MM.1S (cell line): ENCODE measurements around the gene SYN1.

Source experiments
- DNase-seq: peaks from one replicate; pipeline ENCODE4 v3.0.0-alpha.2; 2015
- H2AFZ ChIP-seq: fragments of 300-600 bp; sonication (generic); 2 replicates; pipeline ENCODE4 v1.6.0; 2016; ENCODE audit warnings: antibody characterized with exemption, low read length
- H3F3A ChIP-seq: fragments of 300-600 bp; sonication (generic); 2 replicates; pipeline ENCODE4 v1.6.1; 2016; ENCODE audit warnings: mild to moderate bottlenecking, antibody characterized with exemption, low read length, moderate library complexity, mixed read lengths; ENCODE audit not compliant: insufficient read depth
- H3K27ac ChIP-seq: fragments of 300-600 bp; sonication (generic); 2 replicates; pipeline ENCODE4 v1.5.1; 2016; ENCODE audit warnings: mild to moderate bottlenecking, low read length
- H3K27me3 ChIP-seq: fragments of 300-600 bp; sonication (generic); replicated peaks from 2 replicates; pipeline ENCODE4 v1.6.0; 2016; ENCODE audit warnings: low read length; ENCODE audit not compliant: insufficient read depth
- H3K36me3 ChIP-seq: fragments of 300-600 bp; sonication (generic); replicated peaks from 2 replicates; pipeline ENCODE4 v1.6.1; 2016; ENCODE audit warnings: mild to moderate bottlenecking, low read length, mixed read lengths; ENCODE audit not compliant: insufficient read depth
- H3K4me1 ChIP-seq: fragments of 300-600 bp; sonication (generic); 2 replicates; pipeline ENCODE4 v1.6.1; 2016; ENCODE audit warnings: low read length, mixed read lengths
- H3K4me2 ChIP-seq: fragments of 300-600 bp; sonication (generic); 2 replicates; pipeline ENCODE4 v1.6.0; 2016; ENCODE audit warnings: low read depth, low read length
- H3K4me3 ChIP-seq: fragments of 300-600 bp; sonication (generic); 2 replicates; pipeline ENCODE4 v1.5.1; 2016; ENCODE audit warnings: low read length, mixed read lengths
- H3K79me2 ChIP-seq: fragments of 300-600 bp; sonication (generic); 2 replicates; pipeline ENCODE4 v1.6.1; 2016; ENCODE audit warnings: mixed run types, low read length, mixed read lengths
- H3K9ac ChIP-seq: fragments of 300-600 bp; sonication (generic); 2 replicates; pipeline ENCODE4 v1.6.1; 2016; ENCODE audit warnings: low read length, mixed read lengths
- H3K9me2 ChIP-seq: fragments of 300-600 bp; sonication (generic); replicated peaks from 2 replicates; pipeline ENCODE4 v1.6.1; 2016; ENCODE audit warnings: mild to moderate bottlenecking, low read length, mixed read lengths; ENCODE audit not compliant: insufficient read depth
- H3K9me3 ChIP-seq: fragments of 300-600 bp; sonication (generic); replicated peaks from 2 replicates; pipeline ENCODE4 v1.6.1; 2016; ENCODE audit warnings: mild to moderate bottlenecking, low read length, mixed read lengths; ENCODE audit not compliant: insufficient read depth
- H4K20me1 ChIP-seq: fragments of 300-600 bp; sonication (generic); 2 replicates; pipeline ENCODE4 v1.6.1; 2016; ENCODE audit warnings: mild to moderate bottlenecking, low read length, moderate library complexity, mixed read lengths; ENCODE audit not compliant: insufficient read depth
- EZH2 ChIP-seq: fragments of 300-600 bp; sonication (generic); optimal IDR thresholded peaks from 2 replicates; pipeline ENCODE3; 2017; ENCODE audit warnings: low read depth, mild to moderate bottlenecking, antibody characterized with exemption, low read length, mixed read lengths
- EZH2phosphoT487 ChIP-seq: fragments of 300-600 bp; sonication (generic); IDR thresholded peaks from 2 replicates; pipeline ENCODE4 v1.6.1; 2018; ENCODE audit warnings: antibody characterized with exemption, low read length
- TF ChIP-seq, protein P1 (sequence below): fragments of 300-600 bp; sonication (generic); IDR thresholded peaks from 2 replicates; pipeline ENCODE4 v1.5.1; 2016; ENCODE audit warnings: antibody characterized with exemption, low read length, mixed read lengths

SYN1 gene

DNA sequence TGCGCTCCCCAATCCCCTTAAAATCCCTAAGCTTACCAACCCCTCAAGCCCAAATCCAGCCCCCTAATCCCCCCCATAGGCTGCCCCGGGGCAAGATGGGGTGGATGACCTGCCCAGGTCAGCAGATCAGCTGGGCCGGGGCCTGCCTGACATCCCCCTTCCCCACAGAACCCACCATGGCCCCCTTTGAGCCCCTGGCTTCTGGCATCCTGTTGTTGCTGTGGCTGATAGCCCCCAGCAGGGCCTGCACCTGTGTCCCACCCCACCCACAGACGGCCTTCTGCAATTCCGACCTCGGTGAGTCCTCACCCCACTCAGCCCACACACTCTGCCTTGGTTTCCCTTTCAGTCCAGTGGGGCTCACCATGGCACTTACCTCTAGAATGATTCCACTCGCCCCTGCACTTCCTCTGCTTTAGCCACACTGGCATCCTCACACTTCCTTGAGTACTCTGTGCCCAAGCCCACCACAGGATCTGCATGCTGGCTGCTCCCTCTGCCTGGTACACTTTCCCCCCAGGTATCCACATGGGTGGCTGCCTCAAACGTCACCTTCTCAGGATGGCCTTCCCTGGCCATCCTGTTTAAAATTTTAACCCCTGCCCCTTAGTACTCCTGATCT is 36.3 kb downstream of the SYN1 start:
- no peaks in the 10 kb centered on the region for H3K9me2 ChIP-seq
- no peak overlapping the region for H3K9ac ChIP-seq
- H3K27me3 ChIP-seq: no peaks in the 10 kb centered on the region
- H3K27ac ChIP-seq: no peak overlapping the region
- no peaks in the 10 kb centered on the region for H3K79me2 ChIP-seq
- H3K36me3 ChIP-seq: no peaks in the 10 kb centered on the region
- H4K20me1 ChIP-seq: no peaks in the 10 kb centered on the region
- H3K4me1 ChIP-seq: 0 out of 2 replicates have a peak, but pooled peaks cover 5% of the 10 kb centered on the region
- no peak overlapping the region for H3K4me3 ChIP-seq
- no peaks in the 10 kb centered on the region for H3F3A ChIP-seq
- no peak overlapping the region for H3K4me2 ChIP-seq
- DNase-seq: no peak
- TF ChIP-seq EZH2 (no peak), EZH2phosphoT487 (no peak)
- TF ChIP-seq, protein P1, sequence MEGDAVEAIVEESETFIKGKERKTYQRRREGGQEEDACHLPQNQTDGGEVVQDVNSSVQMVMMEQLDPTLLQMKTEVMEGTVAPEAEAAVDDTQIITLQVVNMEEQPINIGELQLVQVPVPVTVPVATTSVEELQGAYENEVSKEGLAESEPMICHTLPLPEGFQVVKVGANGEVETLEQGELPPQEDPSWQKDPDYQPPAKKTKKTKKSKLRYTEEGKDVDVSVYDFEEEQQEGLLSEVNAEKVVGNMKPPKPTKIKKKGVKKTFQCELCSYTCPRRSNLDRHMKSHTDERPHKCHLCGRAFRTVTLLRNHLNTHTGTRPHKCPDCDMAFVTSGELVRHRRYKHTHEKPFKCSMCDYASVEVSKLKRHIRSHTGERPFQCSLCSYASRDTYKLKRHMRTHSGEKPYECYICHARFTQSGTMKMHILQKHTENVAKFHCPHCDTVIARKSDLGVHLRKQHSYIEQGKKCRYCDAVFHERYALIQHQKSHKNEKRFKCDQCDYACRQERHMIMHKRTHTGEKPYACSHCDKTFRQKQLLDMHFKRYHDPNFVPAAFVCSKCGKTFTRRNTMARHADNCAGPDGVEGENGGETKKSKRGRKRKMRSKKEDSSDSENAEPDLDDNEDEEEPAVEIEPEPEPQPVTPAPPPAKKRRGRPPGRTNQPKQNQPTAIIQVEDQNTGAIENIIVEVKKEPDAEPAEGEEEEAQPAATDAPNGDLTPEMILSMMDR: no peak
- H3K9me3 ChIP-seq: no peaks in the 10 kb centered on the region
- no peak overlapping the region for H2AFZ ChIP-seq

DNA sequence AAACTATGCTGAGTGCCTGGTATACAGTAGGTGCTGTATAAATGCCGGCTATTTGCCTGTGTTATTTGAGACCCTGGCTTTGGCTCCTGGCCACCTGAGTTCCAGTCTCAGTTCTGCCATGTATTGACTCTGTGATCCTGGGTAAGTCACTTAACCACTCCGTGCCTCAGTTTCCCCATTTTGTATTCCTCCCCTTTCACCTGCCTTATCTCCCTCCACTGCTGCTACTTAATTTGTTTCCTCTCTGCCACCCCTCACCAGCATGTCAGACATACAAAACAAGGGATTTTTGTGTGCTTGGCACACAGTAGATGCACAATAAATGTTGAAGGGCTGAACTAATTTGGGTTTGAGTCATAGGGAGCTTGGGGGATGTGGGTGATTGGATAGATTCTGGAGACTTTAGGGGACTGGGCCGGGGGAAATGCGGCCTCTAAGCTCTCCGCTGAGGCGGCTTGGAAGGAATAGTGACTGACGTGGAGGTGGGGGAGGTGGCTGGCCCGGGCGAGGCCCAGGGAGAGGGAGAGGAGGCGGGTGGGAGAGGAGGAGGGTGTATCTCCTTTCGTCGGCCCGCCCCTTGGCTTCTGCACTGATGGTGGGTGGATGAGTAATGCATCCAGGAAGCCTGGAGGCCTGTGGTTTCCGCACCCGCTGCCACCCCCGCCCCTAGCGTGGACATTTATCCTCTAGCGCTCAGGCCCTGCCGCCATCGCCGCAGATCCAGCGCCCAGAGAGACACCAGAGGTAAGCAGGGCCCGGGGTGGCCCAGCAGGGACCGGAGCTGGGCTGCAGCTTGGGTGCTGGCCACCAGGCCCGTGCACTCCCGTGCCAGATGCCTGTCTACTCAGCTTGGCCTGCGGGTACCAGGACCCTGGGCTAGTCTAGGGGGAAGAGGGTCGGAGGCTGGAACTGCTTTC is 37.7 kb downstream of the SYN1 start, which contains the start of gene TIMP1:
TSS of gene TIMP1 (plus strand) at position 706 of the 917 bp plus-strand sequence. CDS start 980 bp downstream, outside the sequence.
- peak; percentile 80 for DNase-seq
- Histone ChIP-seq H3K27me3 (no peaks in the 10 kb centered on the region), H3F3A (no peaks in the 10 kb centered on the region), H3K36me3 (no peaks in the 10 kb centered on the region), H3K9me2 (no peaks in the 10 kb centered on the region), H3K27ac (no peak within 1 kb of the TSS), H3K79me2 (no peaks in the 10 kb centered on the region), H3K4me1 (0 out of 2 replicates have a peak, but pooled peaks cover 5% of the 10 kb centered on the region), H3K4me2 (peak within 1 kb of the TSS; percentile 61), H3K9ac (peak within 1 kb of the TSS; percentile 41; the same call in 1 of the 2 replicates), H2AFZ (peak within 1 kb of the TSS; percentile 62), H3K9me3 (no peaks in the 10 kb centered on the region), H4K20me1 (no peaks in the 10 kb centered on the region), H3K4me3 (peak within 1 kb of the TSS; percentile 48)
- TF ChIP-seq EZH2 (no peak), EZH2phosphoT487 (no peak)
- TF ChIP-seq, protein P1: no peak

DNA sequence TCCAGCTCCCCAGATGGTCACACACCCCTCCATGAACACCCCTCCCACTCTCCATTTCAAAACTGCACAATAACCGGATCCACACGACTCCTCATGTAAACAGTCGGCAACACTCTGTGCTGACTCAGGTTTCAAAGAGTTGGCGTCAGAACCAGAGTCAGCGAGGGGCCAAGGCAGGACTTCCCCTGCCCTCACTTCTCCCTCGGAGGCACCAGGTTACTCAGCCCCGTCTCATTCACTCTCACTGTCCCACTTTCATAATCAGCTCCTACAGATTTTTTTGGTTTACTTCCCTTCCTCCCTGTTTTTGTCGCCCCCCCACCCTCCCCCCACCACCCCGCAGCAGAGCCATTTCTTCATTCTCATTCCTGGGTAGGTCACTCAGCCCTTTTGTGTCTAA is 40.1 kb downstream of the SYN1 start:
- no peaks in the 10 kb centered on the region for H3K9me3 ChIP-seq
- H3K79me2 ChIP-seq: no peaks in the 10 kb centered on the region
- H3K9me2 ChIP-seq: no peaks in the 10 kb centered on the region
- H2AFZ ChIP-seq: no peak overlapping the region
- H4K20me1 ChIP-seq: no peaks in the 10 kb centered on the region
- TF ChIP-seq, protein P1: no peak
- no peaks in the 10 kb centered on the region for H3F3A ChIP-seq
- no peak overlapping the region for H3K9ac ChIP-seq
- H3K4me1 ChIP-seq: 0 out of 2 replicates have a peak, but pooled peaks cover 5% of the 10 kb centered on the region
- H3K27ac ChIP-seq: no peak overlapping the region
- no peaks in the 10 kb centered on the region for H3K27me3 ChIP-seq
- no peak for DNase-seq
- no peak overlapping the region for H3K4me2 ChIP-seq
- no peak overlapping the region for H3K4me3 ChIP-seq
- H3K36me3 ChIP-seq: no peaks in the 10 kb centered on the region
